HEK293 (cell line): ENCODE data around the gene ANTXR1.

ENCODE experiments used
- CTCF ChIA-PET: fragments of 350-600 bp; formaldehyde crosslinking; extraction: SDS; loops from one replicate; lab custom pipeline; 2021; ENCODE audit warnings: antibody characterized with exemption; lab: Yijun Ruan, JAX
- POLR2A ChIA-PET: fragments of 300-600 bp; formaldehyde crosslinking; extraction: SDS; loops from one replicate; lab custom pipeline; 2020; ENCODE audit warnings: antibody characterized with exemption, inconsistent platforms; lab: Yijun Ruan, JAX
- H3K27ac ChIP-seq: fragments of 200-500 bp; sonication (Bioruptor generic); 2 replicates; pipeline ENCODE4 v1.5.1; 2014; ENCODE audit warnings: low read depth, low read length, control low read depth, inconsistent platforms; ENCODE audit errors: extremely low read depth
- H3K36me3 ChIP-seq, 2 experiments: fragments of 200-500 bp in 1 of 2; sonication (Bioruptor generic) in 1 of 2; 1 replicate in 1 of 2; 2 replicates in 1 of 2; pipeline ENCODE4 v1.5.1; 2014 to 2017; ENCODE audit warnings: inconsistent platforms in 2 of 2, low read length in 2 of 2; ENCODE audit not compliant: control insufficient read depth in 2 of 2, insufficient read depth in 1 of 2
- H3K4me1 ChIP-seq: fragments of 200-500 bp; sonication (Bioruptor generic); 2 replicates; pipeline ENCODE4 v1.5.1; 2014; ENCODE audit warnings: mild to moderate bottlenecking, low read length, inconsistent platforms; ENCODE audit not compliant: control insufficient read depth, insufficient read depth
- H3K4me3 ChIP-seq: 2 replicates; pipeline ENCODE4 v1.5.1; 2011; ENCODE audit warnings: low read depth, mild to moderate bottlenecking, control low read depth, low read length, moderate library complexity
- H3K9me3 ChIP-seq: fragments of 200-500 bp; sonication (Bioruptor generic); 2 replicates; pipeline ENCODE4 v1.5.1; 2014; ENCODE audit warnings: low read depth, low read length, inconsistent platforms; ENCODE audit not compliant: control insufficient read depth, insufficient read depth
- AEBP2 ChIP-seq: fragments of 450-650 bp; formaldehyde crosslinking; IDR thresholded peaks from 2 replicates; pipeline ENCODE4 v1.5.1; 2016; ENCODE audit warnings: missing biosample characterization, missing genetic modification characterization, borderline replicate concordance
- BCL11B ChIP-seq: fragments of 450-650 bp; formaldehyde crosslinking; IDR thresholded peaks from 2 replicates; pipeline ENCODE4 v1.5.1; 2016; ENCODE audit warnings: low read depth, missing biosample characterization, missing genetic modification characterization
- HIC1 ChIP-seq: fragments of 450-650 bp; formaldehyde crosslinking; IDR thresholded peaks from 2 replicates; pipeline ENCODE4 v1.5.1; 2016; ENCODE audit warnings: missing biosample characterization, missing genetic modification characterization
- PRDM4 ChIP-seq: fragments of 450-650 bp; formaldehyde crosslinking; IDR thresholded peaks from 2 replicates; pipeline ENCODE4 v1.5.1; 2017; ENCODE audit warnings: missing biosample characterization, missing genetic modification characterization
- REPIN1 ChIP-seq: fragments of 450-650 bp; formaldehyde crosslinking; IDR thresholded peaks from 2 replicates; pipeline ENCODE4 v1.5.1; 2017; ENCODE audit warnings: missing biosample characterization, missing genetic modification characterization, low read depth
- ZBTB48 ChIP-seq: fragments of 450-650 bp; formaldehyde crosslinking; IDR thresholded peaks from 2 replicates; pipeline ENCODE4 v1.5.1; 2016; ENCODE audit warnings: missing biosample characterization, missing genetic modification characterization
- ZFHX2 ChIP-seq: fragments of 450-650 bp; formaldehyde crosslinking; conservative IDR thresholded peaks from 2 replicates; pipeline ENCODE4 v1.5.1; 2016; ENCODE audit warnings: missing biosample characterization, missing genetic modification characterization
- ZFP69B ChIP-seq: fragments of 450-650 bp; formaldehyde crosslinking; IDR thresholded peaks from 2 replicates; pipeline ENCODE4 v1.5.1; 2016; ENCODE audit warnings: missing biosample characterization, missing genetic modification characterization
- ZNF133 ChIP-seq: fragments of 450-650 bp; formaldehyde crosslinking; IDR thresholded peaks from 2 replicates; pipeline ENCODE4 v1.5.1; 2016; ENCODE audit warnings: missing biosample characterization, missing genetic modification characterization
- ZNF175 ChIP-seq: fragments of 450-650 bp; formaldehyde crosslinking; IDR thresholded peaks from 2 replicates; pipeline ENCODE4 v1.5.1; 2016; ENCODE audit warnings: missing biosample characterization, missing genetic modification characterization
- ZNF2 ChIP-seq: fragments of 450-650 bp; formaldehyde crosslinking; IDR thresholded peaks from 2 replicates; pipeline ENCODE4 v1.5.1; 2016; ENCODE audit warnings: missing biosample characterization, missing genetic modification characterization
- ZNF292 ChIP-seq: fragments of 450-650 bp; formaldehyde crosslinking; IDR thresholded peaks from 2 replicates; pipeline ENCODE4 v1.5.1; 2016; ENCODE audit warnings: low read depth, missing biosample characterization, missing genetic modification characterization, borderline replicate concordance
- ZNF48 ChIP-seq: fragments of 450-650 bp; formaldehyde crosslinking; IDR thresholded peaks from 2 replicates; pipeline ENCODE4 v1.5.1; 2016; ENCODE audit warnings: missing biosample characterization, missing genetic modification characterization
- ZNF530 ChIP-seq: fragments of 450-650 bp; formaldehyde crosslinking; IDR thresholded peaks from 2 replicates; pipeline ENCODE4 v1.5.1; 2016; ENCODE audit warnings: low read depth, missing biosample characterization, missing genetic modification characterization
- ZNF549 ChIP-seq: fragments of 450-650 bp; IDR thresholded peaks from 2 replicates; pipeline ENCODE4 v1.5.1; 2018; ENCODE audit warnings: missing biosample characterization, missing genetic modification characterization, mild to moderate bottlenecking, inconsistent platforms, moderate library complexity
- ZNF610 ChIP-seq: fragments of 450-650 bp; formaldehyde crosslinking; IDR thresholded peaks from 2 replicates; pipeline ENCODE4 v1.5.1; 2016; ENCODE audit warnings: missing biosample characterization, missing genetic modification characterization, borderline replicate concordance
- ZNF639 ChIP-seq: fragments of 450-650 bp; formaldehyde crosslinking; IDR thresholded peaks from 2 replicates; pipeline ENCODE4 v1.5.1; 2016; ENCODE audit warnings: missing biosample characterization, missing genetic modification characterization
- ZSCAN30 ChIP-seq: fragments of 450-650 bp; IDR thresholded peaks from 2 replicates; pipeline ENCODE4 v1.5.1; 2018; ENCODE audit warnings: missing biosample characterization, mild to moderate bottlenecking, missing genetic modification characterization, moderate library complexity

ANTXR1 gene

GRCh38 chr2:69067866-69068265 is 54.9 kb downstream of the ANTXR1 start:
- ChIA-PET CTCF (interaction anchor here (0.6 to 0.7 kb wide), 3 partner anchors 18 to 1165 kb away, joined by 3 to 5 read pairs (median 3); no protein-coding TSS in a partner anchor), POLR2A (no interaction called here)
- no peak overlapping the region for H3K27ac ChIP-seq
- TF ChIP-seq BCL11B (tag by site-specific recombination) (no peak), ZFP69B (no peak), ZNF610 (tag by site-specific recombination) (no peak), ZNF2 (no peak), ZNF639 (tag by site-specific recombination) (no peak), ZNF175 (tag by site-specific recombination) (no peak), PRDM4 (tag by site-specific recombination) (no peak), HIC1 (tag by site-specific recombination) (no peak), REPIN1 (tag by site-specific recombination) (no peak), ZFHX2 (tag by site-specific recombination) (no peak), ZBTB48 (tag by site-specific recombination) (no peak), ZNF292 (no peak), AEBP2 (tag by site-specific recombination) (no peak), ZNF530 (tag by site-specific recombination) (no peak), ZNF133 (tag by site-specific recombination) (no peak), ZNF549 (tag by site-specific recombination) (no peak)
- H3K36me3 ChIP-seq: peaks cover 0 to 9% of the 10 kb centered on the region in 2 experiments; a peak in 1 of 3 replicates
- no peaks in the 10 kb centered on the region for H3K9me3 ChIP-seq
- H3K4me1 ChIP-seq: no peaks in the 10 kb centered on the region
- no peak overlapping the region for H3K4me3 ChIP-seq

DNA sequence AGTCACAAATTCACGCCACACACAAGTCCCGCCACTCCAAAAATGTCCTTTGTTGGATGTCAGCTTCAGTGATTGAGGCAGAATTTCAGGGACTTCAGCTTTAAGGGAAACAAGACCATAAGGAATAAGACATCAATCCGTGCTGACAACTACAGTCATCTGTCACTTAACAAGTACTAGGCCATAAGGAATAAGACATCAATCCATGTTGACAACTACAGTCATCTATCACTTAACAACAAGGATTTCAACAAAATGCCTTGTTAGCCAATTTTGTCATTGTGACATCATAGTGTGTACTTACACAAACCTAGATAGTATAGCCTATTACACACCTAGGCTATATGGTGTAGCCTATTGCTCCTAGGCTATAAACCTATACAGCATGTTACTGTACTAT is 58.0 kb downstream of the ANTXR1 start:
- H3K36me3 ChIP-seq: peaks cover 3 to 17% of the 10 kb centered on the region in 2 experiments
- POLR2A ChIA-PET: no interaction called here

More for the DNA sequence above, 58.0 kb downstream of the ANTXR1 start:
- H3K27ac ChIP-seq: no peak overlapping the region
- no peaks in the 10 kb centered on the region for H3K9me3 ChIP-seq
- CTCF ChIA-PET: no interaction called here
- no peak overlapping the region for H3K4me3 ChIP-seq
- no peak for TF ChIP-seq ZNF48 (tag by site-specific recombination)
- TF ChIP-seq ZSCAN30 (tag by site-specific recombination): no peak
- no peaks in the 10 kb centered on the region for H3K4me1 ChIP-seq
